ENCODE data around the gene CNTN4.

The CNTN4 gene

GRCh38 chr3:2623436-2623835, 524.8 kb downstream of the CNTN4 start:
- DNase-seq, result no peak

- no peak for DNase-seq
Measured at GRCh38 chr3:2628117-2628516, 529.5 kb downstream of the CNTN4 start.

GRCh38 chr3:2635511-2635910, 536.8 kb downstream of the CNTN4 start:
- no peak for DNase-seq

- DNase-seq, result no peak
Measured at GRCh38 chr3:2643606-2644005, 544.9 kb downstream of the CNTN4 start.

GRCh38 chr3:2645001-2645400, 546.3 kb downstream of the CNTN4 start:
- DNase-seq, result no peak

GRCh38 chr3:2650746-2651145, 552.1 kb downstream of the CNTN4 start:
- DNase-seq, result no peak

GRCh38 chr3:2652386-2652785, 553.7 kb downstream of the CNTN4 start:
- DNase-seq, result no peak

GRCh38 chr3:2653706-2654105, 555.0 kb downstream of the CNTN4 start:
- no peak for DNase-seq

- DNase-seq, result no peak
Measured at GRCh38 chr3:2655229-2655701, 556.6 kb downstream of the CNTN4 start.

- DNase-seq, result no peak
Measured at GRCh38 chr3:2656806-2657777, 558.4 kb downstream of the CNTN4 start.

- no peak for DNase-seq
Measured at GRCh38 chr3:2657971-2658370, 559.3 kb downstream of the CNTN4 start.

- DNase-seq, result no peak
Measured at GRCh38 chr3:2659896-2660295, 561.2 kb downstream of the CNTN4 start.

GRCh38 chr3:2661078-2661477, 562.4 kb downstream of the CNTN4 start:
- DNase-seq, result no peak

- DNase-seq, result no peak
Measured at GRCh38 chr3:2677501-2677900, 578.8 kb downstream of the CNTN4 start.

- no peak for DNase-seq
Measured at GRCh38 chr3:2680236-2680635, 581.6 kb downstream of the CNTN4 start.

GRCh38 chr3:2684046-2684445, 585.4 kb downstream of the CNTN4 start:
- no peak for DNase-seq

GRCh38 chr3:2686816-2687502, 588.3 kb downstream of the CNTN4 start:
- DNase-seq, result no peak

- no peak for DNase-seq
Measured at GRCh38 chr3:2697589-2697988, 598.9 kb downstream of the CNTN4 start.

- DNase-seq, result no peak
Measured at GRCh38 chr3:2701471-2701870, 602.8 kb downstream of the CNTN4 start.

GRCh38 chr3:2706144-2706835, 607.6 kb downstream of the CNTN4 start:
- no peak for DNase-seq

GRCh38 chr3:2706836-2707210, 608.2 kb downstream of the CNTN4 start:
- no peak for DNase-seq

- DNase-seq, result no peak
Measured at GRCh38 chr3:2711081-2711480, 612.4 kb downstream of the CNTN4 start.

GRCh38 chr3:2713923-2714322, 615.3 kb downstream of the CNTN4 start:
- DNase-seq, result no peak

- DNase-seq, result no peak
Measured at GRCh38 chr3:2714834-2715233, 616.2 kb downstream of the CNTN4 start.
